ENCODE measurements around the gene PEX1.
"Not testable (repeated sequence)": the region's sequence is repeated elsewhere in the genome, so short reads cannot be mapped to it uniquely, and the experiment has no call there.

The PEX1 gene

GRCh38 chr7:92456236-92456635 lies 72.1 kb downstream of the PEX1 start:
- no peak for ATAC-seq

- ATAC-seq = no peak
Observed at GRCh38 chr7:92451645-92452044, 76.7 kb downstream of the PEX1 start.

GRCh38 chr7:92448205-92448747 lies 80.0 kb downstream of the PEX1 start:
- ATAC-seq = peak; percentile 39 to 42

- peak; percentile 79 to 81 for ATAC-seq
Observed at GRCh38 chr7:92447345-92448204, 80.7 kb downstream of the PEX1 start, which contains the start of gene GATAD1. TSS of gene GATAD1 (plus strand) at chr7:92447482. CDS start at chr7:92447730, 248 bp downstream.

- ATAC-seq = no peak
Observed at GRCh38 chr7:92446869-92447344, 81.4 kb downstream of the PEX1 start.

GRCh38 chr7:92442720-92443119 lies 85.6 kb downstream of the PEX1 start:
- ATAC-seq = not testable (repeated sequence)

- ATAC-seq = no peak
Observed at GRCh38 chr7:92437956-92438491, 90.3 kb downstream of the PEX1 start.
